Stimulated activated CD8-positive, alpha-beta memory T cell treated with anti-CD3 and anti-CD28 coated beads, Interleukin-7, amount 100 ng/mL, for 24 hours (primary cell): ENCODE measurements around the gene B4GALT2.

Experiments
- DNase-seq: peaks from one replicate; pipeline ENCODE4 v3.0.0-alpha.2; 2020; ENCODE audit warnings: low read depth

B4GALT2 gene

DNA sequence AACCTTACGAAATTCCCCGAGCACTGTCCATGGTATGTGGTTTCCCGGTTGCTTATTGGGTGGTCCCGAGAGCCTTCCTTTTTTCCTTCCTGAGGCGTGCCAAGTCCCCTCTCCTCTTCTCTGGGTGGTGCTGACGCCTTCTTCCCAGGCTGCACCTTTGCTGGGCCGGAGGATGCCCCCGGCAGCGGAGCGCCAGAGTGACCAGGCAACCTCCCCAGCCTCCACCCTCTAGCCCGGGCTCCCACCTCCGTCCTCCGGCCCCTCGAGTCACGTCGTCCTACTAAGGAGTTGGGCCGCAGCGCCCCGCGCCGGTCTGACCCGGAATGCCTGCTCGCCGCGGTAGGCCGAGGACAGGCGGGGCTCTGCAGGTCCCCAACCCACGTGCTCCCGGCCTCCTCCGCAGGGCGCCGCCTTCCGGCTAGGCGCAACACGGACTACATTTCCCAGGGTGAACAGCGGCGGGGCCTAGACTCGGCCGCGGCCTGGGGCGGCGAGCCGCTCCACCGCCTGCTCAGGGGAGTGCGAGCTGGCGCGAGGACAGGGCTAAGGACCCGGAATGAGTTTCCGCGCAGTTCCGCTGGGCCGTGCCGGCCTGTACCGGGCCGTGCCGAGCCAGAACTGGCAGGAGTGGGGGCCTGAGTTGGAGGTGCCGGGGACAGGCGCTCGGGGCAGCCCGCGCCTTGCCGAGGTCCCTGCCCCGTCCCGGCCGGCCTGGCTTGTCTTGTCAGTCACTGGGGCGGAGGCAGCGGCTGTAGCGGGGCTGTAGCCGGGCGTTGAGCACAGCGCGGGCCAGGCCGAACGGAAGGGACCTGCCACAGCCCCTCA is 32.6 kb upstream of the B4GALT2 start, which contains the start of gene IPO13:
TSS of gene IPO13 (plus strand) at position 715 of the 825 bp plus-strand sequence. CDS start 651 bp downstream, outside the sequence.
- peak; percentile 85 for DNase-seq

DNA sequence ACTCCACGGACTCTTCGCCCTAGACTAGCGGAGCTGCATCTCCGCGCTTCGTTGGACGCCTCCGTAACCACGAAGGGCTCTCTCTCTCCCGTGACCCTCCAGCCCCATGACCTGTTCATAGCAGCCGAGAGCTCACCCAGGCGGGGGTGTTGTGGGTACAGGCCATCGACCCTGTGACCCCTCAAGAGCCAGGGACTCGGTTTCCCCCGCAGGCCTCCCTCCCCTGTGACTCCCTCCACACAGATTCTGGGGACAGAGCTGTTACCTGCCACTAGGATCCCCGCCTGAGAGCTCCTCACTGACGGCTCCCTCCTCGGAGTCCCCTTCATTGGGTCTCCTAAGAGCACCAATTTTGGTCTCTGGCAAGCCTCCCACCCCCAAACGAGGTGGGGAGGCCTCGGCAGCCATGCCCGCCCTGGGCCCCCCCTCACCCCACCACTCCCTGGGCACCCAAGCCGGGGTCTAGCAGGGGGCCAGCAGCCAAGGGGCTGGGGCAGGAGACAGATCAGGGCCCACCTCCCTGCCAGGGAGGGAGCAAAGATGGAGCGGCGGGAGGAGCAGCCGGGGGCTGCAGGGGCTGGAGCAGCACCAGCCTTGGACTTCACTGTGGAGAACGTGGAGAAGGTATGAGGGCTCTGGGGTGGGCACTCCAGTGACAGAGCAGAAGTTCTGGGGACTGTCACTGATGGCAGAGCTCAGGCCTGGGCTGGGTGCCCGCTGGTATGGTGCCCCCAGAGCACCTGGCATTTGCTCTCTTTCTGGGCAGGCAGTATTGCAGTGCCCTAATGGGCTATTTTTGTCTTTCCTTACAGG is 31.7 kb upstream of the B4GALT2 start:
- no peak for DNase-seq

DNA sequence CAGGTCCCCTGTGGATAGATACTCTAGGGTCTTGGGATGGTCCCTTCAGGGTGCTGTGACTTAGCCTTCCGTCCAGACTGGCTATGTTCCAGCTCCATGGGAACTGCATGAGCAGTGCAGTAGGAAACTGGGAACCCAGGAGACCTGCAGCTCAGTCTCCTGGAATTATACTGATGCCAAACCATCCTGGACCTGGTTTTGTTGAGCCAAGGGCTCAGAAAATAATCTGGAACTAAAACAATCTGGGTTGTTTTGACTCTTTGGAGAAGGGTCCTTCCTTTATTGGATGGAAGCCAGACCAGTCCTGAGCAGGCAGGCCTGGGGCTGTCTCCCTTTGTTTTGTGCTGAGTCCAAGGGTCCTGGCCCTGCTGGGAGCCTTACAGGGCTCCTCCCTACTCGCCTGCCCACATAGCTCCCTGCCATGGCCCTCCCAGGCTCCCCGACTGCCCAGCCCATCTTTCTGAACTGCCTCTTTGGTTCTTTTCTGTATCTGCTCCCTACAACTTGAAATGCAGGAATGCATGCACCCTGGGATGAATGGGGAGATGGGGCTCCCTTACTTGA is 31.1 kb upstream of the B4GALT2 start:
- no peak for DNase-seq

DNA sequence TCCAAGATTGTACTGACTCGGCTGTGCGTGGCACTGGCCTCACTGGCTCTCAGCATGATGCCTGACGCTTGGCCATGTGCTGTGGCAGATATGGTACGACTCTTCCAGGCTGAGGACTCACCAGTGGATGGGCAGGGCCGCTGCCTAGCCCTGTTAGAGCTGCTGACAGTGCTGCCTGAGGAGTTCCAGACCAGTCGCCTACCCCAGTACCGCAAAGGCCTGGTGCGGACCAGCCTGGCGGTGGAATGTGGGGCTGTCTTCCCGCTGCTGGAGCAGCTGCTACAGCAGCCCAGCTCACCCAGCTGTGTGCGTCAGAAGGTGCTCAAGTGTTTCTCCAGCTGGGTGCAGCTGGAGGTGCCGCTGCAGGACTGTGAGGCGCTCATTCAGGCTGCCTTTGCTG is 29.3 kb upstream of the B4GALT2 start:
- DNase-seq: no peak

DNA sequence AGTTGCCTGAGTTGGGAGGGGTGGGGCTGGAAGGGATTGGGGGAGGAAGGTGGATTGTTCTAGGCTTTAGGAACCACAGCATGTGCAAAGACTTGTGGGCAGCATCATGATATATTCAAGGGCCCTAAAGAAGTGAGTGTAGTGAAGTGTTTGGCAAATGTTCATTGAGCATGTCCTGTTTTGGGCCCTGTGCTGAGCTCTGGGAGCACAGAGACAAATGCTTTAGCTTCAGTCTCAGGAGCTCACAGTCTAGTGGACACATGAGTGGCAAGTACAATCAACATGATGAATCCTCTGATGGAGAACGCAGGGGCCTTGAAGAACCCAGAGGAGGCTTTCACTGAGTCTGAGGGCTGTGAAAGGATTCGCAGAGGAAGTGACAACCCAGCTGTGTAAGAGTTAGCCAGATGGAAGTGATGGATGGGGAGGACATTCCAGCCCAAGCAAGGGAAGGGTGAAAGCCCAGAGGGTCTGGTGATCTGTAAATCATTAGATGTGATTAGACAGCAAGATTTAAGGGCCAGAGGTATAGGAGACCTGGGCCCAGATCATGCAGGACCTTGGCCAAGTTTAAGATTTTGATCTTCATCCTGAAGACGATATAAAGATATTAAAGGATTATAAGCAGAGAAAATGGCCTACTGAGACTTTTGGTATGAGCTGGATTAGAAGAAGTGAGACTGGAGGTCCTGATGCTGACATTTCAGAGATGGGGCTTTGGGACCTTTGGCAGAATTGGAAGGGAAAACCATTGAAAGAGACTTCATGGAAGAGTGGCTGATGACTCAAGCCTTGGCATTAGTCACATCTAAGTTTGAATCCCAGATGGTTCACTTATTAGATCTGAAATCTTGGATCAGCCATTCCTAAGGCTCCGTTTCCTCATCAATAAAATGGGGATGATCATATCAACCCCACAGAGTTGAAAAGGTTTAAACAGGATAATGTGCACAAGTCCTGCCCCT is 27.7 kb upstream of the B4GALT2 start:
- no peak for DNase-seq

DNA sequence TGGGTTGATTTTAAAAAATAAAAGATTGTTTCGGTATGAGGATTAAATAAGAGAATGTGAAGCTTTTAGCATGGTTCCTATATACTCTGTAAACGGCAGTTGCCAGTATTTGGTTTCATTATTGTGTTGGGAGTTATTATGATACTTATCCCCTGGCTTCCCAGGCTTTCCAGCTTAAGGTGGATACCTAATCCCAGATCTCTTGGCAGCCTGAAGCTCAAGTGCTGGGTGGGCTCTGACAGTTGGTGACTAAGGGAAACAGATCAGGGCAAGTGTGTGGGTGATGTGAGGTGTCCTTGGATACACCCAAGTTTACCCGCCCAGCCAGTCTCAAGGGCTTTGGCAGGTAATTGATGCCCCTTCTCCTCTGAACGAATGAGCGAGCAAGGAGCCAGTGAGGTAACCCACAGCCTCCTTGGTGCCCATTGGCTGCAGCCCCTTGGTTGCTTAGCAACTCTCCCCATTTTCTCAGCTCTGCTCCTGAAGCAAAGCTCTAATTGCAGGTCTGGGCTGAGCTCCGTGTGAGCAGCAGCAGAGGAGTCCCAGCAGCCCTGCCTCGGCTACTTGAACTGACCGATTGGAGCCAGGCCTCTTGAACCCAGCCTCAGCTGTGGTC is 26.2 kb upstream of the B4GALT2 start:
- DNase-seq: no peak

DNA sequence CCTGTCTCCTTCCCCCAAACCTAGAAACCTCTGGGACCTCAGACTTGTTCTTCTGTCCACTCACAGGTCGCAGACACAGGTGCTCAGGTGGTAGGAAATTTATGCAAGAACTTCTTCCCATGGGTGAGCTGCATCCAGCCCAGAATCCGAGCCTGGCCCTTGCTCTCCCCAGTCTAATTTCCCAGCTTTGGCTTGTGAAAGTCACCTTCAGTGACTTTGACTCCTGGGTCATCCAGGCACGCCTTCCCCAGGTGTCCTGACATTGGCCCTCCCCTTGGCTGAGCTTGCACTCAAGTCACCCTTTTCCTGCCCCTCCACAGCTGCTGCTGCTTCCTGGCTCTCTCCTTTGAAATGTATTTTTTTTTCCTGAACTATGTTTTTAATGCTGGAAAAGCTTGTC is 25.6 kb upstream of the B4GALT2 start:
- DNase-seq: no peak

DNA sequence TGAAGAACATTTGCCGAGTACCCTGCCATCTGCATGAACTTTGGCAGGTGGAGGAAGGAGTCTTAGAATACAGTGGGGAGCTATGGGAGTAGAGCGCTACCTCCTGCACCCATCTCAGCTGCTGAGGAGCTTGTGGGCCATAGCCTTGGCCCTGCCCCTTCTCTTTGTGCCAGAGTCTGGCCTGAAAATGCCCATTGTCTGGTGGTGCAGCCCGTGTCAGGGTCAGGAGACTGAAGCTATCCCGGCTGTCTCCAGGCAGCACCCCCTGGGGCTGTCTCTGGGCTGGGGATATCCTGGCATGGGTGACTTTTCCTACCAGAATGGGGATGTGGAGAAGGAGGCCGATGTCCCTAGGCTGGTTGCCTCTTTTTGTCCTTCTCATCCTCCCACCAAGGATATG is 25.0 kb upstream of the B4GALT2 start:
- DNase-seq: no peak

DNA sequence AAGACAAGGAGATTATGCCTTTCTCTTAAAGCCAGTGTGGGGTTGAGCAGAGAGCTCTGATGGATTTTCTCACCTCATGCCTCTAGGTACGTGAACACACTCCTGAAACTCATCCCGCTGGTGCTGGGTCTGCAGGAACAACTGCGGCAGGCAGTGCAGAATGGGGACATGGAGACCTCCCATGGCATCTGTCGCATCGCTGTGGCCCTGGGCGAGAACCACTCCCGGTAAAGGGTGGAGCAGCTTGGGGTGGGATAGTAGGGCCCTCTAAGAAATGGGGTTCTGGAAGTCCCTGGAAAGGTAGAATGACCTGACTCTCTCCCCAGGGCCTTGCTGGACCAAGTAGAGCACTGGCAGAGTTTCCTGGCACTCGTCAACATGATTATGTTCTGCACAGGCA is 22.8 kb upstream of the B4GALT2 start:
- no peak for DNase-seq

DNA sequence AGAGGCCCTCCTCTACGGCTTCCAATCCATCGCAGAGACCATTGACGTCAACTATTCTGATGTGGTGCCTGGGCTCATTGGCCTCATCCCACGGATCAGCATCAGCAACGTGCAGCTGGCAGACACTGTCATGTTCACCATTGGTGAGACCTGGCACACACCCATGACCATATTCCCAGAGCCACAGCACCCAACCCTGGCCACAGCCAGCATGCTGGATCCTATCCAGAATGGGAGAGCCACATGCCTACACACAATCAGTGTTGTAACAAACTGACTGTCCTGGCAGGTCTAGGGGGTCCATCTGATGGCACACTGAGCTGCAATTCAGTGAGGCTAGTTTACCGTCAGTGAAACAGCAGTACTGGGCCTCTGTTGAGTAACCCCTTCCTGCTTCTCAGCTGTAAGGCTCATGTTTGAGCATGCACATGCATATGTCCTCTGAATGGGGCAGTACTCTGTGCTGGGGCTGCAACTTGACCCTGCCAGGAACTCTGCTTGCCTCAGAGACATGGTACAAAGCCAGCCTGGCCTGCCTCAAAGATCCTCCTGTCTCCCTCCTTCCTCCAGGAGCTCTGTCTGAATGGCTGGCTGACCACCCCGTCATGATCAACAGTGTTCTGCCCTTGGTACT is 21.5 kb upstream of the B4GALT2 start:
- DNase-seq: no peak

DNA sequence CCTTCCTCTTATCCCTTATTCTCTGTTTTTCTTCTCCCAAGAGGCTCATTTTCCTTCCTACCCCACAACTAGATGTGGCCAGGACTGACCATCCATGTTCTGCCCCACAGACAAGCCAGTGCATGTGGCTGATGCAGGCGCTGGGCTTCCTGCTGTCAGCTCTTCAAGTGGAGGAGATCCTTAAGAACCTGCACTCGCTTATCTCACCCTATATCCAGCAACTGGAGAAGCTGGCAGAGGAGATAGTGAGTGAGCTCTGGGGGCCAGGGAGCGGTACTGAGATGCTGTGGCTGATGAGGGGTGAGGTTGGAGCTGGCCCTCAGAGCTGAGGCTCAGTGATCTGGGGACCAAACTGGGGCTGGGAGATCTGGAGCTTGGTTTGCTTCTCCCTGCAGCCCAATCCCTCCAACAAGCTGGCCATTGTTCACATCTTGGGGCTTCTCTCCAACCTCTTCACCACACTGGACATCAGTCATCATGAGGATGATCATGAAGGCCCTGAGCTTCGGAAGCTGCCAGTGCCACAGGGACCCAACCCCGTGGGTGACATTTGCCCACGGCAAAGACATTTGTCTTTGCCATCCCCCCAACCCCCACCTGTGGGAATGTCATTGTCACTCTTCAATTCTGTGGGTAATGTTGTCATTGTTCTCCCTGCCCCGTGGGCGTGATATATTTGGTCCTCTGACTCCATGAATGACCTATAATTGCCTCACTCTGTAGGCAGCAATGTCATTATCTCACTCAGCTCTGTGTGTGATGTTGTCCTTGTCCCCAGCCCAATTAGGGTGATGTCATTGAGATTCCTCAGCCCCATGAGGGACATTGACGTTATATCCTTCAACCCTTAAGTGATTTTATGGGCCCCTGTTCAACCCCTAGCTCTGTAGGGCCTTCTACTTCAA is 20.4 kb upstream of the B4GALT2 start:
- no peak for DNase-seq

DNA sequence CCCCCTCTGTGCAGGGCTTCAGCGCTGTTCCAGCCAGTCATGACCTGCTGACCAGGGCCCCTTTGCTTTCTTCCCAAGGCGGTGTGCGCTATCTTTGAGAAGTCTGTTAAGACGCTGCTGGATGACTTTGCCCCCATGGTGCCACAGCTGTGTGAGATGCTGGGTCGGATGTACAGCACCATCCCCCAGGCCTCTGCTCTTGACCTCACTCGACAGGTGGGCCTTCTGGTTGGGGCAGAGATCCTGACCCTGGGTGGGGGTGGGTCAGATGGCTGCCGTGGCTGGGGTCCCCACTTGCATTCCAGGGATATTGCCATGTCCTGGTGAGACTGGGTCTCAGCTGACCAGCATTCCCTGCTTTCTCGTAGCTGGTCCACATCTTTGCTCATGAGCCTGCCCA is 18.2 kb upstream of the B4GALT2 start:
- DNase-seq: no peak

DNA sequence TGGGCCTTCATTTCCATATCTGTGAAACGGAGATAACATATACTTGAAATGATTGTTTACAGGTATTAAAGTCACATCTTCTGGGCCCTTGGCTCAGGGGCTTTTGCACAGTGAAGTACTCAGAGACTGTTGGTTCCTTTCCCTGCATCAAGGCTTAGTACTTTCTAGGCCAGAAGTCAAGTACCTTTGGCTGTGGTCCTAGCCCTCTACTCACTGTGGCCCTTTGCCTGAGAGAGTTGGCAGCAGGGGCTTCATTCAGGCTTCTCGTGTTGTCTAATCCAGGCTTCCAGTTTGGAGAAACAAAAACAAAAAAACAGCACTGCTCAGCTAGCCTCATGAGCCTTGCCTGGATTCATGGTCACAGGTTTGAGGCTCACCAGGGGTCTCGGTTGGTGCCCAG is 17.3 kb upstream of the B4GALT2 start:
- no peak for DNase-seq

DNA sequence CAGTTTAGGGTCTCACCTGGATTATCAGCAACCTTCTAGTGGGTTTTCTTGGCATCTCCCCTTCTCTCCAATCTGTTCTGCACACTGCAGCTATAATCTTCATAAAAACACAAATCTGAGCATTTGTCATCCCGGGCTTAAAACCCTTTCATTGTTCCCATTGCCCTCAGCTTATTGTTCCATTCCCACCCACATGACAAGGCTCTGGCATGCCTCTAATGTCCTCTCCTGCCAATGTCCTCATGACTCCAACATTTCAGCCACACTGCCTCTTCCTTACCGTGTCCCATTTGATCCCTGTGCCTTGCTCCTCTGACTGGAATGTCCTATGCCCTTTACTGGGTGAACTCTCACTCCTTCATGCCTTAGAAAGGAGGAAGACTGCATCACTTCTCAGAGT is 16.7 kb upstream of the B4GALT2 start:
- DNase-seq: no peak

DNA sequence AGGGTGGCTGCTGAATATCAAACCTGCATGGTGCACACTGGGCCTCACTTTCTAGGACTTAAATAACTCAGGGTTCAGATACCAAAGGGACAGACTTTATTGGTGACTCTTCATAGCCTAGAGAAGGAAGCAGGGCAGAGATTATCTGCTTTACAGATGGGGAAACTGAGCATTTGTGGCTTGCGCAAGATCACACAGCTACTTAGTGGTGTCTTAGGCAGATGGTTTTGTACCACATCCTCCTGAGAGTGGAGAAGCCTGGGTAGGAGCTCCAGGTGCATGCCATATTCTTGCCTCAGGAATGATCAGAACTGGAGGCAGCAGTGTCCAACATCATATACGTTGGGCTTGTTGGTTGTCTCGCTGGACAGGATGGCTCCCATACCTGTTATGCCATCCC is 16.0 kb upstream of the B4GALT2 start:
- no peak for DNase-seq

DNA sequence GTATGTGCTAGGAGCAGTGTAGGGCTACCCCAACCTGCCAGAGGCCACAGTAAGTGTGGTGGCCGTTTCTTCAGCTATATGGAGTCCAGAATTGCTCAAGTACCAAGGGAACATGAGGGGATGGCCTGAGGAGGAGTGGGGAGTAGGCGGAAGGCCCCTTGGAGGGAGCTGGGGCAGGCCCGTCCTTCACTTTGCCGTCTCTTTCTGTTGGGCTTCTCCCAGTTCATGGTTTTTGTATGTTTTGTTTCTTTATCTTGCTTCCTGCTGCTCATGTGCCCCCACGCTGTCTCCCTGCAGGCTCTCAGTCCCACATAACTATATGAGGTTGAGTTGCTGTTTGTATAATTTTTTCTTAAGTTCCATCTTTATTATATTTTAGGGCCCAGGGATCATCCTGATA is 15.1 kb upstream of the B4GALT2 start:
- no peak for DNase-seq

DNA sequence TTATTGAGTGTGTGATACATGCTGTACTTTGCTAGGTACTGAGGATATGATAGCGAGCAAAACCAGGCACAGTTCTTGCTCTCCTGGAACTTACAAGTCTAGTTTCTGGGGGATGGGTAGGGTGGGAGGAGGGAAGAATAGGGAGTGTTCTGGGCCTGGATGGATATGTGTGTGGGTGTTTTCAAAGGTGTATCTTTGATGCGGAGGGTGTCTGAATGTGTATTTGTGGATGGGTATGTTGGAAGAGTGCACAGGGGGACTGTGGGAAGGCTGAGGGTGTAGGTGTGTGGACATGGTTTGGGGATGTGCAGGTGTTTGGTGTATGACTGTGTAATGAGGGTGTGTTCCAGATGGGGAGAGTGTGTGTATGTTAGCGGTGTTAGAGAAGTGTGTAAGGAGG is 13.7 kb upstream of the B4GALT2 start:
- DNase-seq: no peak

DNA sequence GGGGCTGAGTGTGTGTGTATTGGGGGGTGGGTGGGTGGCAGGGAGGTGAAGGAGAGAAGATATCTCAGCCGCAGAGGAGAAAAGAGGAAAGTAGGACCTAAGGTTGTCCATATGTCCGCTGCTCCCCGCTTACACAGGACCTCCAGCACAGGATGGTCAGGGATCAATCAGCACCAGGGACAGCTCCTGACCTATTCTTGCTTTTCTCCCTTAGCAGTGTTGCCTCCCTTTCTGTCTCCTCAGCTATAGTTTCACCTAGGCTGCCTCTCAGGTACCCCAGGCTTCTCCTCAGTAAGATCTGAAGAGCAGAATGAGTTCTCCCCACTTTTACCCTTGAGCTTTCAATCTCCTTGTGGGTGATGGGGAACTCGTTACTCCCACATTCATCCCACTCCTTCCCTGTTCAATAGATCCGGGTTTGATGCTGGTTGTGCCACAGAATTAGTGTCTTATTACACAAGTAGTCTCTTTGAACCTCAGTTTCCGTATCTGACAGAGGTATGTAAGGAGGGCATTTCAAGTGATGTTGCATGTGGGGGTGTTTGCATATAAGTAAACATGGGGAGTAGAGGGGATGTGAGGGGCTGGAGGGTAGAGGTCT is 10.6 kb upstream of the B4GALT2 start:
- no peak for DNase-seq

DNA sequence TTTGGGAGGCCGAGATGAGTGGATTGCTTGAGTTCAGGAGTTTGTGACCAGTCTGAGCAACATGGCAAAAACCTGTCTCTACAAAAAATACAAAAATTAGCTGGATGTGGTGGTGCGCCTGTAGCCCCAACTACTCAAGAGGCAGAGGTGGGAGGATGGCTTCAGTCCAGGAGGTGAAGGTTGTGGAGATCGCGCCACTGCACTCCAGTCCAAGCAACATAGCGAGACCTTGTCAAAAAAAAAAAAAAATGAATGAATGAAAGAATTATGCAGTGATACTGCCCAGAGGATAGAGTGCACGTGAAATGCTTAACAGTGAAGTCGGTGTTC is 9.6 kb upstream of the B4GALT2 start:
- no peak for DNase-seq
